HG03520 (cell line): ENCODE data around the gene MRPS26.
"Not testable (repeated sequence)": the region's sequence is repeated elsewhere in the genome, so short reads cannot be mapped to it uniquely, and the experiment has no call there.

ENCODE experiments used
- ATAC-seq: cut with Tn5 transposase; IDR thresholded peaks from one replicate; pipeline ENCODE4 v1.9.1; 2021; ENCODE audit warnings: mild to moderate bottlenecking, moderate library complexity; ENCODE audit not compliant: unreplicated experiment

Gene MRPS26

GRCh38 chr20:3041854-3042409, 3.9 kb upstream of the MRPS26 start:
- no peak for ATAC-seq

GRCh38 chr20:3042625-3043024, 3.2 kb upstream of the MRPS26 start:
- no peak for ATAC-seq

GRCh38 chr20:3043322-3043721, 2.5 kb upstream of the MRPS26 start, which contains the start of gene GNRH2:
Gene GNRH2, plus strand, starts transcription at chr20:3043622. Its CDS starts 793 bp downstream, at chr20:3044415.
- no peak for ATAC-seq

- ATAC-seq: no peak
Measured at GRCh38 chr20:3044336-3044965, 1.4 kb upstream of the MRPS26 start.

GRCh38 chr20:3045042-3045815, 623 bp upstream of the MRPS26 start:
- ATAC-seq: peak; percentile 32

- ATAC-seq: no peak
Measured at GRCh38 chr20:3046677-3047462, 1.0 kb downstream of the MRPS26 start.

- ATAC-seq: no peak
Measured at GRCh38 chr20:3047486-3048419, 1.9 kb downstream of the MRPS26 start.

- ATAC-seq: no peak
Measured at GRCh38 chr20:3051385-3052019, 5.7 kb downstream of the MRPS26 start.

GRCh38 chr20:3059489-3059888, 13.6 kb downstream of the MRPS26 start:
- no peak for ATAC-seq

GRCh38 chr20:3064119-3064518, 18.3 kb downstream of the MRPS26 start:
- ATAC-seq: not testable (repeated sequence)

GRCh38 chr20:3067139-3068014, 21.5 kb downstream of the MRPS26 start:
- ATAC-seq: no peak

GRCh38 chr20:3068075-3068474, 22.2 kb downstream of the MRPS26 start:
- no peak for ATAC-seq

GRCh38 chr20:3068986-3069900, 23.4 kb downstream of the MRPS26 start:
- no peak for ATAC-seq

GRCh38 chr20:3070725-3071124, 24.9 kb downstream of the MRPS26 start:
- no peak for ATAC-seq

- ATAC-seq: no peak
Measured at GRCh38 chr20:3071266-3071609, 25.4 kb downstream of the MRPS26 start.

GRCh38 chr20:3071610-3072529, 26.0 kb downstream of the MRPS26 start, which contains the start of gene OXT:
Gene OXT, plus strand, starts transcription at chr20:3071620. Its CDS starts 36 bp downstream, at chr20:3071656.
- no peak for ATAC-seq
